ENCODE results near the gene MRFAP1L1.

Gene MRFAP1L1

GRCh38 chr4:6752486-6752829 lies 42.8 kb upstream of the MRFAP1L1 start:
- FAIRE-seq: no peak
- TF ChIP-seq CTCF (IDR thresholded peaks at IDR 0.05; ENCODE audit: insufficient read depth, missing control alignments): no peak
- no peak for DNase-seq (ENCODE audit: insufficient read length, low spot score)

GRCh38 chr4:6751611-6752485 lies 42.2 kb upstream of the MRFAP1L1 start:
- FAIRE-seq (no peak), DNase-seq (ENCODE audit: insufficient read length, low spot score) (no peak)
- TF ChIP-seq CTCF (IDR thresholded peaks at IDR 0.05; ENCODE audit: insufficient read depth, missing control alignments): no peak

GRCh38 chr4:6750286-6751221 lies 40.9 kb upstream of the MRFAP1L1 start:
- FAIRE-seq (no peak), DNase-seq (ENCODE audit: insufficient read length, low spot score) (no peak)
- TF ChIP-seq CTCF (IDR thresholded peaks at IDR 0.05; ENCODE audit: insufficient read depth, missing control alignments): no peak

GRCh38 chr4:6749340-6750171 lies 39.9 kb upstream of the MRFAP1L1 start:
- no peak for DNase-seq (ENCODE audit: insufficient read length, low spot score)
- no peak for FAIRE-seq
- TF ChIP-seq CTCF (IDR thresholded peaks at IDR 0.05; ENCODE audit: insufficient read depth, missing control alignments): no peak

GRCh38 chr4:6748286-6748685 lies 38.6 kb upstream of the MRFAP1L1 start:
- FAIRE-seq (no peak), DNase-seq (ENCODE audit: insufficient read length, low spot score) (no peak)
- TF ChIP-seq CTCF (IDR thresholded peaks at IDR 0.05; ENCODE audit: insufficient read depth, missing control alignments): no peak

GRCh38 chr4:6747294-6748051 lies 37.8 kb upstream of the MRFAP1L1 start:
- TF ChIP-seq CTCF (IDR thresholded peaks at IDR 0.05; ENCODE audit: insufficient read depth, missing control alignments): no peak
- FAIRE-seq (no peak), DNase-seq (ENCODE audit: insufficient read length, low spot score) (no peak)
